Left ventricle myocardium inferior (tissue), 1 donor: Measurements from ENCODE around the gene CACHD1. TPM values are rescaled to one million over a fixed set of nuclear protein-coding genes. Genes with fewer than 3 reads are reported as not detected.
A peak's percentile ranks its signal among the peaks of the same experiment; 100 is the strongest.

Source experiments
- DNase-seq: peaks from one replicate; pipeline ENCODE4 v3.0.0-alpha.2; 2020
- H3K27ac ChIP-seq: fragments of 200-600 bp; replicated peaks from 2 replicates; pipeline ENCODE4 v1.8.0; 2021
- H3K27me3 ChIP-seq: fragments of 200-600 bp; 2 replicates; pipeline ENCODE4 v1.8.0; 2021; ENCODE audit warnings: low read depth
- H3K36me3 ChIP-seq: fragments of 200-600 bp; 2 replicates; pipeline ENCODE4 v1.8.0; 2021
- H3K4me1 ChIP-seq: fragments of 200-600 bp; 2 replicates; pipeline ENCODE4 v1.8.0; 2021
- H3K4me3 ChIP-seq: fragments of 200-600 bp; 2 replicates; pipeline ENCODE4 v1.8.0; 2021; ENCODE audit warnings: mild to moderate bottlenecking, moderate library complexity
- H3K9me3 ChIP-seq: fragments of 200-600 bp; replicated peaks from 2 replicates; pipeline ENCODE4 v1.8.0; 2021
- CTCF ChIP-seq: fragments of 200-600 bp; IDR thresholded peaks from 2 replicates; pipeline ENCODE4 v1.8.0; 2021; ENCODE audit warnings: antibody characterized with exemption, mild to moderate bottlenecking, borderline replicate concordance
- intact Hi-C: fragments of 100-400 bp; cut with micrococcal nuclease; formaldehyde crosslinking; loops from one replicate; pipeline ENCODE4 v1.11.0; 2022
- total RNA-seq: library from RNA; stranded (reverse); fragmentation: NEBNext Ultra II Directional; extraction: Animal tissue kit (Norgen Biotek cat#: 25700); gene quantifications from one replicate; pipeline ENCODE4 v1.2.1, GENCODE V29; 2021
- donor health status: DM: no; HTN: yes; CAD: no; lungs with severe emphysema.

Gene CACHD1
- total RNA-seq, 1 donor from 2014 or later, result 2.7 TPM

- DNase-seq, result no peak
- Histone ChIP-seq H3K36me3 (no peaks in the 10 kb centered on the region), H3K9me3 (no peaks in the 10 kb centered on the region), H3K4me1 (peaks cover 27% of the 10 kb centered on the region), H3K27me3 (no peaks in the 10 kb centered on the region), H3K27ac (no peak overlapping the region), H3K4me3 (no peak overlapping the region)
- intact Hi-C loops, result no loop called here
- no peak for TF ChIP-seq CTCF
Measured at GRCh38 chr1:64523413-64524337, 53.7 kb downstream of the CACHD1 start.

GRCh38 chr1:64524614-64525013 lies 54.7 kb downstream of the CACHD1 start:
- no peak overlapping the region for H3K4me3 ChIP-seq
- DNase-seq, result no peak
- no peaks in the 10 kb centered on the region for H3K27me3 ChIP-seq
- TF ChIP-seq CTCF, result no peak
- H3K36me3 ChIP-seq, result no peaks in the 10 kb centered on the region
- intact Hi-C loops, result no loop called here
- peaks cover 18% of the 10 kb centered on the region for H3K4me1 ChIP-seq
- no peak overlapping the region for H3K27ac ChIP-seq
- H3K9me3 ChIP-seq, result no peaks in the 10 kb centered on the region

GRCh38 chr1:64525116-64525686 lies 55.3 kb downstream of the CACHD1 start:
- no peak for DNase-seq
- Histone ChIP-seq H3K9me3 (no peaks in the 10 kb centered on the region), H3K4me1 (peaks cover 13% of the 10 kb centered on the region), H3K27me3 (no peaks in the 10 kb centered on the region), H3K27ac (peak overlapping the region; percentile 30), H3K4me3 (no peak overlapping the region), H3K36me3 (no peaks in the 10 kb centered on the region)
- TF ChIP-seq CTCF, result no peak
- intact Hi-C loops, result no loop called here

- Histone ChIP-seq H3K4me1 (peaks cover 13% of the 10 kb centered on the region), H3K4me3 (no peak overlapping the region), H3K9me3 (no peaks in the 10 kb centered on the region), H3K27me3 (no peaks in the 10 kb centered on the region), H3K27ac (peak overlapping the region; percentile 30), H3K36me3 (no peaks in the 10 kb centered on the region)
- DNase-seq, result no peak
- TF ChIP-seq CTCF, result no peak
- intact Hi-C loops, result no loop called here
Measured at GRCh38 chr1:64526312-64526711, 56.4 kb downstream of the CACHD1 start.

GRCh38 chr1:64527165-64527564 lies 57.2 kb downstream of the CACHD1 start:
- intact Hi-C loops, result no loop called here
- DNase-seq, result no peak
- Histone ChIP-seq H3K4me1 (peaks cover 13% of the 10 kb centered on the region), H3K27me3 (no peaks in the 10 kb centered on the region), H3K27ac (no peak overlapping the region), H3K36me3 (no peaks in the 10 kb centered on the region), H3K4me3 (no peak overlapping the region), H3K9me3 (no peaks in the 10 kb centered on the region)
- no peak for TF ChIP-seq CTCF
